OCI-LY1 (cell line): ENCODE data around the gene CHSY1.

Experiments used
- H2AFZ ChIP-seq: fragments of 200-600 bp; sonication (generic), shearing (Covaris generic); 2 replicates; pipeline ENCODE4 v1.6.0; 2014; ENCODE audit warnings: antibody characterized with exemption, mild to moderate bottlenecking, low read length
- H3F3A ChIP-seq: fragments of 200-600 bp; sonication (generic), shearing (Covaris generic); 2 replicates; pipeline ENCODE4 v1.6.0; 2014; ENCODE audit warnings: mild to moderate bottlenecking, antibody characterized with exemption, low read length, moderate library complexity; ENCODE audit not compliant: insufficient read depth
- H3K27ac ChIP-seq: fragments of 200-600 bp; sonication (generic); 2 replicates; pipeline ENCODE4 v1.5.1; 2014; ENCODE audit warnings: low read length, mixed run types, mild to moderate bottlenecking, low read depth; ENCODE audit not compliant: poor library complexity, severe bottlenecking
- H3K27me3 ChIP-seq: fragments of 200-600 bp; sonication (generic); 2 replicates; pipeline ENCODE4 v1.6.0; 2014; ENCODE audit warnings: antibody characterized with exemption, mild to moderate bottlenecking, low read length, moderate library complexity; ENCODE audit not compliant: insufficient read depth
- H3K36me3 ChIP-seq: fragments of 200-600 bp; sonication (generic); 2 replicates; pipeline ENCODE4 v1.6.1; 2014; ENCODE audit warnings: mild to moderate bottlenecking, antibody characterized with exemption, low read length, moderate library complexity, mixed read lengths; ENCODE audit not compliant: insufficient read depth
- H3K4me1 ChIP-seq: fragments of 200-600 bp; sonication (generic); 2 replicates; pipeline ENCODE4 v1.5.1; 2014; ENCODE audit warnings: mild to moderate bottlenecking, low read length, moderate library complexity; ENCODE audit not compliant: insufficient read depth, severe bottlenecking
- H3K4me2 ChIP-seq: fragments of 200-600 bp; sonication (generic), shearing (Covaris generic); 2 replicates; pipeline ENCODE4 v1.6.1; 2014; ENCODE audit warnings: low read length
- H3K4me3 ChIP-seq: fragments of 200-600 bp; sonication (generic); 2 replicates; pipeline ENCODE4 v1.5.1; 2014; ENCODE audit warnings: low read length, low read depth, mild to moderate bottlenecking, mixed read lengths; ENCODE audit not compliant: poor library complexity, severe bottlenecking
- H3K79me2 ChIP-seq: fragments of 200-600 bp; shearing (Covaris generic); 2 replicates; pipeline ENCODE4 v1.6.1; 2016; ENCODE audit warnings: mixed run types, low read length, mixed read lengths; ENCODE audit not compliant: insufficient read depth
- H3K9ac ChIP-seq: fragments of 200-600 bp; sonication (generic), shearing (Covaris generic); 2 replicates; pipeline ENCODE4 v1.6.1; 2014; ENCODE audit warnings: mild to moderate bottlenecking, low read length, mixed read lengths
- H3K9me2 ChIP-seq: fragments of 200-600 bp; sonication (generic), shearing (Covaris generic); 2 replicates; pipeline ENCODE4 v1.6.1; 2014; ENCODE audit warnings: low read depth, mild to moderate bottlenecking, low read length, mixed read lengths
- H3K9me3 ChIP-seq: fragments of 200-600 bp; shearing (Covaris generic); 2 replicates; pipeline ENCODE4 v1.6.1; 2014; ENCODE audit warnings: low read length, mixed read lengths
- H4K20me1 ChIP-seq: fragments of 200-600 bp; sonication (generic), shearing (Covaris generic); 2 replicates; pipeline ENCODE4 v1.6.0; 2016; ENCODE audit warnings: mild to moderate bottlenecking, low read length; ENCODE audit not compliant: insufficient read depth
- EZH2 ChIP-seq: fragments of 200-600 bp; sonication (generic), shearing (Covaris generic); IDR thresholded peaks from 2 replicates; pipeline ENCODE4 v1.8.0; 2017; ENCODE audit warnings: borderline replicate concordance, mixed run types, mild to moderate bottlenecking, antibody characterized with exemption, low read length, moderate library complexity, mixed read lengths
- TF ChIP-seq, protein P1 (sequence below): fragments of 200-600 bp; sonication (generic), shearing (Covaris generic); IDR thresholded peaks from 2 replicates; pipeline ENCODE4 v1.5.1; 2017; ENCODE audit warnings: mild to moderate bottlenecking, antibody characterized with exemption, low read length, moderate library complexity, mixed read lengths

Gene CHSY1

DNA sequence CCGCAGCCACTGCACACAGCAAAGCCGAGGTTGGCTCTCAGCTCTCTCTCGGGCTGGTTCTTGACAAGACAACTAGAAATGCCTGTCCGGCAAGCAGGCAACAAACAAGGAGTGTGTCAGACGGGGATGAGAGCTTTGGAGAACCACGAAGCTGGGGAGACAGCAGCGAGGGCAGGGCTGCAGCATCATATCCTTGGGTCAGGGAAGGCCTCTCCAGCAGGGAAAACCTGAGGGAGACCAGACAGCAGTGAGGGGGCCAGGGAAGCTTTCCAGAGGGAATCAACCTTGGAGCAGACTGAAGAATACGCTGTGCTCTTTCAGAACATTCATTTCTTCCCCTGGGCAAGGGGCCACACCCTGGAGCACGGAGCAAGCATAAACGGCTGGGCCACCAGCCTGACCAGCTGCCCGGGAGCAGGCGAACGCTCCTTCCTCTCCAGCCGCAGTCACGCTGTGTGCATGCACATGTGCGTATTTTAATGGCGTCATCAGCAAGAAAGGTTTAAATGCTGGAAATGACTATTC is 58.7 kb downstream of the CHSY1 start:
- Histone ChIP-seq H3K27me3 (no peaks in the 10 kb centered on the region), H3K4me1 (no peaks in the 10 kb centered on the region), H3K36me3 (no peaks in the 10 kb centered on the region; the same call in 1 of the 2 replicates), H2AFZ (no peak overlapping the region), H3K9ac (no peak overlapping the region), H3K9me2 (no peaks in the 10 kb centered on the region), H3K79me2 (no peaks in the 10 kb centered on the region), H3K4me2 (no peak overlapping the region), H3K27ac (no peak overlapping the region), H3F3A (no peaks in the 10 kb centered on the region), H4K20me1 (no peaks in the 10 kb centered on the region), H3K9me3 (no peaks in the 10 kb centered on the region), H3K4me3 (no peak overlapping the region)
- TF ChIP-seq, protein P1, sequence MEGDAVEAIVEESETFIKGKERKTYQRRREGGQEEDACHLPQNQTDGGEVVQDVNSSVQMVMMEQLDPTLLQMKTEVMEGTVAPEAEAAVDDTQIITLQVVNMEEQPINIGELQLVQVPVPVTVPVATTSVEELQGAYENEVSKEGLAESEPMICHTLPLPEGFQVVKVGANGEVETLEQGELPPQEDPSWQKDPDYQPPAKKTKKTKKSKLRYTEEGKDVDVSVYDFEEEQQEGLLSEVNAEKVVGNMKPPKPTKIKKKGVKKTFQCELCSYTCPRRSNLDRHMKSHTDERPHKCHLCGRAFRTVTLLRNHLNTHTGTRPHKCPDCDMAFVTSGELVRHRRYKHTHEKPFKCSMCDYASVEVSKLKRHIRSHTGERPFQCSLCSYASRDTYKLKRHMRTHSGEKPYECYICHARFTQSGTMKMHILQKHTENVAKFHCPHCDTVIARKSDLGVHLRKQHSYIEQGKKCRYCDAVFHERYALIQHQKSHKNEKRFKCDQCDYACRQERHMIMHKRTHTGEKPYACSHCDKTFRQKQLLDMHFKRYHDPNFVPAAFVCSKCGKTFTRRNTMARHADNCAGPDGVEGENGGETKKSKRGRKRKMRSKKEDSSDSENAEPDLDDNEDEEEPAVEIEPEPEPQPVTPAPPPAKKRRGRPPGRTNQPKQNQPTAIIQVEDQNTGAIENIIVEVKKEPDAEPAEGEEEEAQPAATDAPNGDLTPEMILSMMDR = no peak
- no peak for TF ChIP-seq EZH2

DNA sequence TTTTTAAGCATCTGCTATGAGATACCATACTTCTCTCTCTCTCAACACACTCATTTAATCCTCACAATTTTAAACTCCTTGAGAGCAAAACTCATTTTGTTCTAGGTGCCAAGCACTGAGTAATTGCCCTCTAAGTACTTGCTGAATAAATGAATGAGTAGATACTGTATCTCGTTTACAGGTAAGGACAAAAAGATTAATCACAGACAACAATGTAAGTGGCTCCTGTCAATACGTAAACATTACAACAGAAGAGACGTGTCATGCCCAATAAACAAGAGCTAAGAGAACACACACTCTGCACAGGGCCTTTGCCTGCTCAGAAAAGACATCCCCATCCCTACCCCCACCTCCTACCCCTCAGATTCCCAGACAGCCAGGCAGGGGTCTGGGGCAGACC is 59.8 kb downstream of the CHSY1 start:
- Histone ChIP-seq H3K27me3 (no peaks in the 10 kb centered on the region), H3K27ac (no peak overlapping the region), H2AFZ (no peak overlapping the region), H3K9me2 (no peaks in the 10 kb centered on the region), H3K9me3 (no peaks in the 10 kb centered on the region), H3K4me2 (no peak overlapping the region), H3K4me1 (no peaks in the 10 kb centered on the region), H3K36me3 (no peaks in the 10 kb centered on the region; the same call in 1 of the 2 replicates), H4K20me1 (no peaks in the 10 kb centered on the region), H3F3A (no peaks in the 10 kb centered on the region), H3K9ac (no peak overlapping the region), H3K79me2 (no peaks in the 10 kb centered on the region), H3K4me3 (no peak overlapping the region)
- TF ChIP-seq, protein P1 = no peak
- no peak for TF ChIP-seq EZH2

DNA sequence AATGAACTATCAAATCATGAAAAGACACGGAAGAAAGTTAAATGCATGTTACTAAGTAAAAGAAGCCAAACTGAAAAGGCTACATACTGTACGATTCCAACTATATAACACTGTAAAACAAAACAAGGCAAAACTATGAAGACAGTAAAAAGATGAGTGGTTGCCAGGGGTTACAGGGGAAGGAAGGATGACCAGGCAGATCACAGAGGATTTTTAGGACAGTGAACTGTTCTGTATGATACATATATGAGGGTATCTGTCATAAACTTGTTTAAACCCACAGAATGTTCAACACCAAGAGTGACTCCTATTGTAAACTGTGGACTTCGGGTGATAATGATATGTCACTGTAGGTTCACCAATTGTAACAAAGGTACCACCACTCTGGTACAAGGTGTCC is 60.6 kb downstream of the CHSY1 start:
- Histone ChIP-seq H2AFZ (no peak overlapping the region), H3K27me3 (no peaks in the 10 kb centered on the region), H3K9ac (no peak overlapping the region), H3K9me3 (no peaks in the 10 kb centered on the region), H3K4me3 (no peak overlapping the region), H3K79me2 (no peaks in the 10 kb centered on the region), H3F3A (no peaks in the 10 kb centered on the region), H3K36me3 (no peaks in the 10 kb centered on the region; the same call in 1 of the 2 replicates), H3K9me2 (no peaks in the 10 kb centered on the region), H3K4me1 (no peaks in the 10 kb centered on the region), H3K4me2 (no peak overlapping the region), H3K27ac (no peak overlapping the region), H4K20me1 (no peaks in the 10 kb centered on the region)
- no peak for TF ChIP-seq EZH2
- TF ChIP-seq, protein P1 = no peak
